Neural progenitor cell (in vitro differentiated cells): ENCODE results near the gene MYO18B. TPM values are rescaled to one million over a fixed set of nuclear protein-coding genes. Genes with fewer than 3 reads are reported as not detected.

Experiments used
- DNase-seq: peaks from one replicate; pipeline ENCODE4 v3.0.0-alpha.2; 2016; ENCODE audit warnings: low spot score
- H2AFZ ChIP-seq: fragments of 200-600 bp; sonication (generic); replicated peaks from 2 replicates; pipeline ENCODE4 v1.6.1; 2016; ENCODE audit warnings: antibody characterized with exemption
- H3F3A ChIP-seq: fragments of 200-600 bp; sonication (generic); 2 replicates; pipeline ENCODE4 v1.6.1; 2016; ENCODE audit warnings: antibody characterized with exemption, low read depth
- H3K27ac ChIP-seq: fragments of 200-600 bp; sonication (generic); 2 replicates; pipeline ENCODE4 v1.5.1; 2016; ENCODE audit warnings: mild to moderate bottlenecking
- H3K27me3 ChIP-seq: fragments of 200-600 bp; sonication (generic); 2 replicates; pipeline ENCODE4 v1.6.1; 2016; ENCODE audit warnings: mild to moderate bottlenecking, moderate library complexity
- H3K36me3 ChIP-seq: fragments of 200-600 bp; sonication (generic); 2 replicates; pipeline ENCODE4 v1.5.1; 2016
- H3K4me1 ChIP-seq: fragments of 200-600 bp; sonication (generic); 2 replicates; pipeline ENCODE4 v1.6.1; 2016; ENCODE audit warnings: mixed run types
- H3K4me2 ChIP-seq: fragments of 200-600 bp; sonication (generic); 2 replicates; pipeline ENCODE4 v1.6.1; 2016
- H3K4me3 ChIP-seq: fragments of 200-600 bp; sonication (generic); 2 replicates; pipeline ENCODE4 v1.5.1; 2016
- H3K79me2 ChIP-seq: fragments of 200-600 bp; sonication (generic); 2 replicates; pipeline ENCODE4 v1.6.1; 2016; ENCODE audit warnings: low read depth
- H3K9ac ChIP-seq: fragments of 200-600 bp; sonication (generic); 2 replicates; pipeline ENCODE4 v1.6.1; 2016
- H3K9me3 ChIP-seq: fragments of 200-600 bp; sonication (generic); 2 replicates; pipeline ENCODE4 v1.5.1; 2016; ENCODE audit warnings: low read depth
- H4K20me1 ChIP-seq: fragments of 200-600 bp; sonication (generic); 2 replicates; pipeline ENCODE4 v1.6.1; 2016; ENCODE audit warnings: low read depth
- H3K27ac Mint-ChIP-seq: 3 replicates; pipeline ENCODE4 v1.8.0; 2021; ENCODE audit warnings: mixed read lengths
- H3K27me3 Mint-ChIP-seq: 2 replicates; pipeline ENCODE4 v1.8.0; 2022; ENCODE audit warnings: low read depth, mild to moderate bottlenecking, inconsistent platforms, moderate library complexity, mixed read lengths; ENCODE audit not compliant: insufficient read depth
- H3K36me3 Mint-ChIP-seq: 3 replicates; pipeline ENCODE4 v1.8.0; 2021; ENCODE audit warnings: mixed read lengths
- H3K4me1 Mint-ChIP-seq: 3 replicates; pipeline ENCODE4 v1.8.0; 2021; ENCODE audit warnings: mixed read lengths
- H3K4me3 Mint-ChIP-seq: 3 replicates; pipeline ENCODE4 v1.8.0; 2021; ENCODE audit warnings: mild to moderate bottlenecking, moderate library complexity, mixed read lengths
- H3K9me3 Mint-ChIP-seq: 3 replicates; pipeline ENCODE4 v1.8.0; 2020; ENCODE audit warnings: mixed read lengths
- CTCF ChIP-seq: fragments of 200-600 bp; sonication (generic); IDR thresholded peaks from 2 replicates; pipeline ENCODE4 v1.5.1; 2017; ENCODE audit warnings: antibody characterized with exemption, mild to moderate bottlenecking
- EZH2 ChIP-seq: fragments of 200-600 bp; sonication (generic); IDR thresholded peaks from 2 replicates; pipeline ENCODE4 v1.6.1; 2017; ENCODE audit warnings: antibody characterized with exemption, mild to moderate bottlenecking, moderate library complexity
- EZH2phosphoT487 ChIP-seq: fragments of 200-600 bp; sonication (generic); IDR thresholded peaks from 2 replicates; pipeline ENCODE4 v1.6.1; 2017; ENCODE audit warnings: antibody characterized with exemption
- total RNA-seq: library from RNA; depleted of rRNA; stranded (reverse); fragments of >200 nt; gene quantifications from 2 replicates; pipeline ENCODE4 v1.2.3, GENCODE V29; 2015; ENCODE audit warnings: low replicate concordance

Gene MYO18B
- total RNA-seq, 1 donor from 2014 or later, result not detected

- no peaks in the 10 kb centered on the region for H3K36me3 ChIP-seq
- Mint-ChIP-seq H3K27me3 (peaks cover 14% of the 10 kb centered on the region), H3K36me3 (no peaks in the 10 kb centered on the region), H3K4me1 (peaks cover 45% of the 10 kb centered on the region), H3K4me3 (no peak overlapping the region), H3K9me3 (no peaks in the 10 kb centered on the region), H3K27ac (no peak overlapping the region)
- no peak overlapping the region for H3K4me3 ChIP-seq
- no peaks in the 10 kb centered on the region for H3K79me2 ChIP-seq
- DNase-seq, result no peak
- no peak overlapping the region for H3K27ac ChIP-seq
- H3F3A ChIP-seq, result peaks cover 5% of the 10 kb centered on the region
- TF ChIP-seq EZH2phosphoT487 (no peak), EZH2 (no peak), CTCF (no peak)
- no peak overlapping the region for H3K4me2 ChIP-seq
- no peaks in the 10 kb centered on the region for H3K27me3 ChIP-seq
- no peaks in the 10 kb centered on the region for H3K9me3 ChIP-seq
- peaks cover 21% of the 10 kb centered on the region for H3K4me1 ChIP-seq
- H3K9ac ChIP-seq, result no peak overlapping the region
- H2AFZ ChIP-seq, result no peak overlapping the region
- H4K20me1 ChIP-seq, result peaks cover 3% of the 10 kb centered on the region
These were observed 186.1 kb downstream of the MYO18B start for GRCh38 chr22:25928038-25928437.

GRCh38 chr22:25929321-25929878, 187.4 kb downstream of the MYO18B start:
- peak overlapping the region; percentile 60 for H3K4me2 ChIP-seq
- DNase-seq, result peak; percentile 67
- peaks cover 3% of the 10 kb centered on the region for H4K20me1 ChIP-seq
- peaks cover 27% of the 10 kb centered on the region for H3K4me1 ChIP-seq
- Mint-ChIP-seq H3K9me3 (no peaks in the 10 kb centered on the region), H3K27ac (no peak overlapping the region), H3K4me3 (no peak overlapping the region), H3K27me3 (peaks cover 12% of the 10 kb centered on the region), H3K4me1 (peaks cover 41% of the 10 kb centered on the region), H3K36me3 (no peaks in the 10 kb centered on the region)
- H3K79me2 ChIP-seq, result no peaks in the 10 kb centered on the region
- H3F3A ChIP-seq, result peaks cover 5% of the 10 kb centered on the region
- H3K36me3 ChIP-seq, result no peaks in the 10 kb centered on the region
- TF ChIP-seq CTCF, result no peak
- TF ChIP-seq EZH2phosphoT487, result peak; percentile 51
- peak overlapping the region; percentile 18 for H3K4me3 ChIP-seq
- no peaks in the 10 kb centered on the region for H3K27me3 ChIP-seq
- no peak overlapping the region for H2AFZ ChIP-seq
- H3K27ac ChIP-seq, result no peak overlapping the region
- no peaks in the 10 kb centered on the region for H3K9me3 ChIP-seq
- no peak overlapping the region for H3K9ac ChIP-seq

- no peaks in the 10 kb centered on the region for H3K27me3 ChIP-seq
- H3K4me3 ChIP-seq, result no peak overlapping the region
- H3K36me3 ChIP-seq, result no peaks in the 10 kb centered on the region
- H3K9me3 ChIP-seq, result no peaks in the 10 kb centered on the region
- TF ChIP-seq EZH2, result no peak
- TF ChIP-seq CTCF, result no peak
- TF ChIP-seq EZH2phosphoT487, result no peak
- H3K9ac ChIP-seq, result no peak overlapping the region
- peaks cover 12% of the 10 kb centered on the region for H3K27me3 Mint-ChIP-seq
- H3K4me1 Mint-ChIP-seq, result peaks cover 43% of the 10 kb centered on the region
- H3K9me3 Mint-ChIP-seq, result no peaks in the 10 kb centered on the region
- DNase-seq, result no peak
- H3K27ac ChIP-seq, result no peak overlapping the region
- H3K79me2 ChIP-seq, result no peaks in the 10 kb centered on the region
- peaks cover 3% of the 10 kb centered on the region for H4K20me1 ChIP-seq
- peak overlapping the region; percentile 60 for H3K4me2 ChIP-seq
- no peak overlapping the region for H2AFZ ChIP-seq
- peaks cover 32% of the 10 kb centered on the region for H3K4me1 ChIP-seq
- no peaks in the 10 kb centered on the region for H3K36me3 Mint-ChIP-seq
- H3F3A ChIP-seq, result peaks cover 5% of the 10 kb centered on the region
- no peak overlapping the region for H3K27ac Mint-ChIP-seq
- H3K4me3 Mint-ChIP-seq, result no peak overlapping the region
These were observed 188.1 kb downstream of the MYO18B start for GRCh38 chr22:25930083-25930482.
